GM18867 (cell line): ENCODE data around the gene CBFA2T3.

ENCODE experiments used
- ATAC-seq: cut with Tn5 transposase; IDR thresholded peaks from one replicate; pipeline ENCODE4 v1.9.1; 2021; ENCODE audit warnings: mild to moderate bottlenecking, moderate library complexity; ENCODE audit not compliant: unreplicated experiment

The CBFA2T3 gene

GRCh38 chr16:88977812-88978607, 1.0 kb upstream of the CBFA2T3 start:
- ATAC-seq: no peak

GRCh38 chr16:88976366-88977017, 515 bp downstream of the CBFA2T3 start:
- no peak for ATAC-seq

- ATAC-seq: no peak
Measured at GRCh38 chr16:88975511-88976061, 1.4 kb downstream of the CBFA2T3 start.

- ATAC-seq: no peak
Measured at GRCh38 chr16:88974916-88975215, 2.1 kb downstream of the CBFA2T3 start.

GRCh38 chr16:88974080-88974915, 2.7 kb downstream of the CBFA2T3 start:
- ATAC-seq: no peak

GRCh38 chr16:88973415-88974050, 3.5 kb downstream of the CBFA2T3 start:
- ATAC-seq: no peak

GRCh38 chr16:88973007-88973410, 4.0 kb downstream of the CBFA2T3 start:
- no peak for ATAC-seq

- ATAC-seq: no peak
Measured at GRCh38 chr16:88972349-88972748, 4.7 kb downstream of the CBFA2T3 start.

- no peak for ATAC-seq
Measured at GRCh38 chr16:88971371-88972097, 5.5 kb downstream of the CBFA2T3 start.

- ATAC-seq: no peak
Measured at GRCh38 chr16:88970539-88971065, 6.4 kb downstream of the CBFA2T3 start.

GRCh38 chr16:88970050-88970449, 7.0 kb downstream of the CBFA2T3 start:
- ATAC-seq: no peak

- no peak for ATAC-seq
Measured at GRCh38 chr16:88969361-88969831, 7.6 kb downstream of the CBFA2T3 start.

- peak; percentile 2 for ATAC-seq
Measured at GRCh38 chr16:88968589-88969280, 8.3 kb downstream of the CBFA2T3 start.

GRCh38 chr16:88967830-88968588, 9.0 kb downstream of the CBFA2T3 start:
- ATAC-seq: peak; percentile 44

- no peak for ATAC-seq
Measured at GRCh38 chr16:88966986-88967829, 9.8 kb downstream of the CBFA2T3 start.

GRCh38 chr16:88965826-88966480, 11.1 kb downstream of the CBFA2T3 start:
- no peak for ATAC-seq

GRCh38 chr16:88965411-88965810, 11.6 kb downstream of the CBFA2T3 start:
- no peak for ATAC-seq
